ENCODE results near the gene DLG2.
"Not testable (repeated sequence)": the region's sequence is repeated elsewhere in the genome, so short reads cannot be mapped to it uniquely, and the experiment has no call there.

The DLG2 gene

DNA sequence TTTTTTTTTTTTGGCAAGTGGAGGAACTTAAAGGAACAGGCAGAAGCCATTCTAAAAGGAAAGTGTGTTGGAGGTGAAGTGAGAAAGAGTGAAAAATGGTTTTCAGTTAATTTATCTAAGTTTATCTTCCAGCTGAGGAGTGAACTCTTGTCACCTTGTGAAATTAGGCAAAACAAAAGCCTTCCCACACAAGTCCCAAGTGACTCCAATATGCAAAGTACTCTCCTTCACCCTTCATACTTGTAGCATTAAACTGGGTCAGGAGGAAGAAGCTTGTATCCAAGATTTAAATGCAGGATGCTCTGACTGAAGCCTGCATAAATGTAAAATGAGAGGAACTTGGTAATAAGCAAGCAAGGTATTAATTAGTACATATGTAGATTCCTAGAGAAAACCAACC is 796.8 kb downstream of the DLG2 start:
- no peak for DNase-seq (ENCODE audit: low spot score)

DNA sequence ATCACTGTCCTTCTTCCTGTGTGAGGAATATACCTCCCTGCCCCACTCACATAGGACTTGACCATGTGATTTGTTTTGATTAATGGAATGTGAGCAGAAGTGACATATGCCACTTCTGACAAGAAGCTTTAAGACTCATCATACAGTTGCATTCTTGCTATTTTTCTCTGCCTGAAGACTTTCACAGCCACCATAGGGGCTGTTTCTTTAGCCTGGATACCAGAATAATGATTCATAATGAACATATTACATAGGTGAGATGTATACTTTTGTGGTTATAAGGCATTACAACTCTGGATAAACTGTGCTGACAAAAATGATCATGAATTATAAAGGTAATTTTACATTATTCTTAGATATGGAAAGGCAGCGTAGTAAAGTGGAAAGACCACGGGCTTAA is 798.0 kb downstream of the DLG2 start:
- DNase-seq (ENCODE audit: low spot score), result no peak

DNA sequence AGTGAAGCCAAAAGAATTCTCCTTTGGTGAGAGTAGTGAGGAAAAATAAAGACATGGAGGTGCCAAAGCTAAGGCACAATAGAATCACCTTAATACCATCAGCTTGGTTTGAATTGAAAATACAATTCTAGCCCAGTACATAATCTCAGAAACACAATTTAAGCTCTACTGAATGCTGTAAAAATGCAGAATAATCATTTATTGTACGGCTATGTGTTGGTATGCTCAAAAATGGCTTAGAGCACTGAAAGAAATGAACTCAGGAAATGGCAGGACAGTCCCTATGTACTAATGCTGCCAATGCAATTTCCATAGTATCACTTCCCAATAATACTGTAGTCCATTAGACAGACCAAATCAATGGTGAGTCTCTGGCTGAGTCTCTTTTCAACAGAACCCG is 798.5 kb downstream of the DLG2 start:
- no peak for DNase-seq (ENCODE audit: low spot score)

GRCh38 chr11:84825106-84825660 is 802.0 kb downstream of the DLG2 start:
- DNase-seq (ENCODE audit: low spot score), result no peak

DNA sequence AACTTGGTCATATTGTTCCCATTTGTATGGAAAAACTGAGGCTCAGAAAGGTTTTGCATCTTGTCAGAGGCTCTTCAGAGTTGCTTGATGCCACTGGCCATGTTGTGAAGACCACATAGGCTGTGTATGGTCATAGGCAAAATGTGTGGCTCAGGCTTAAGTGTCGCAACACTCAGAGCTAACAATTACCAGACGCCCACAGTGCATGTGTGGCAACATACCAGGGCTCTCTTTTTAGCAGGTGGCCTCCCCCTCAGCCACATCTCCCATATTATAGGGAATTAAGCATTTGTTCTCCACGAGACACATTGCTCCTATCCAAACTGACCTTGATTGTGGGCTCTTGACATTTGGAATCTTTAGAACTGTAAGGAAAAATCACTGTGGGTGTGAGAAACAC is 802.5 kb downstream of the DLG2 start:
- DNase-seq (ENCODE audit: low spot score), result no peak

DNA sequence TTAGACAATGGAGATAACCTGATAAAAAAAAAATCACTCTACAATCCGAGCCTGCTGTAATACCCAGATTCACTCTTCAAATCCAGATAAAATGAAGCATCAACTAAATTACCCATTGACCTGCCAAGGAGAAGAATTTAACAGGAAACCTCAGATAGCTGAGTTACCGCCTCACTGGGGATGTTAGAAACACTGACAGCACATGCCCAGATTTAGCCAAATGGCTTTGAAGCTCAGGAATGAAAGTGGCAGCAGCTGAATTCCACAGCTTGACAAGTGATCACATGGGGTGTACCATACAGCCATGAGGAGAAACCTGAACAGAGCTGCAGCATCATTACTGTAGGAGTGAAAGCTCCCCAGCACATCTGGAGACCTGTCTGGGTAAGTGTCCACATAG is 807.6 kb downstream of the DLG2 start:
- no peak for DNase-seq (ENCODE audit: low spot score)

DNA sequence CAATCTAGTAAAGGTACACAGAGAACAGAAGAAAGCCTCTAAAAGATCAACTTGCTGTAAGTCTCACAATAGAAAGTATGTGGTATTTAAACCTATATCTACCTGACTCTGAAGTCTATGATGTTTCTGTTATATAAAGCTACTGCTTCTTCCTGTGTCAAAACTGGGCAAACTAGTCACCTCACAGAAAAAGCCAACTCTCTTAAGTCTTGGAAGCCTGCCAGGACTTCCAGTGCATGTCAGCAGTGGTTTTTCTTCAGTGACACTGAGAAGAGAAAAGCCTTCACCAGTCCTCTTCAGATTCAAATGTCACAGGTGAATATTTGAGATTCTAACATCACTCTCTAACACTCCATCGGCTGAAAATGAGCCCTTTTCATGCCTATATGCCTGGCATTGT is 808.0 kb downstream of the DLG2 start:
- DNase-seq (ENCODE audit: low spot score), result no peak

DNA sequence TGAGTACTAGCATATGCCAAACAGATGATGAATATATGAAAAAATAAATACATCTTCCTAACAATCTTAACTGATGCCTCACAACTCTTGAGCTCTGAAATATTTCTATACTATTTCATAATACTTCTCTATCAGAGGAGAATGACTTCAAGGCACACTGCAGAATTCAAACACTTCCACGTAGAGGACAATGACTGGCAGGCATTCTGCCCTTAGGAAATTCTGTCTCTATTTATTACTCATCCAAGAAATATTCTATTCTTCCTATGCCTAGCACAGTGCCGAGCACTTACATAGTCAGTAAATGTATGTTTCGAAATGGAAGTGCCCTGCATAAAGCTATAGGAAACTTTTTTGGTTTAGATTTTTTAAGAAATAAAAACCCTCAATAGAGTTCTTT is 809.1 kb downstream of the DLG2 start:
- DNase-seq (ENCODE audit: low spot score), result no peak

DNA sequence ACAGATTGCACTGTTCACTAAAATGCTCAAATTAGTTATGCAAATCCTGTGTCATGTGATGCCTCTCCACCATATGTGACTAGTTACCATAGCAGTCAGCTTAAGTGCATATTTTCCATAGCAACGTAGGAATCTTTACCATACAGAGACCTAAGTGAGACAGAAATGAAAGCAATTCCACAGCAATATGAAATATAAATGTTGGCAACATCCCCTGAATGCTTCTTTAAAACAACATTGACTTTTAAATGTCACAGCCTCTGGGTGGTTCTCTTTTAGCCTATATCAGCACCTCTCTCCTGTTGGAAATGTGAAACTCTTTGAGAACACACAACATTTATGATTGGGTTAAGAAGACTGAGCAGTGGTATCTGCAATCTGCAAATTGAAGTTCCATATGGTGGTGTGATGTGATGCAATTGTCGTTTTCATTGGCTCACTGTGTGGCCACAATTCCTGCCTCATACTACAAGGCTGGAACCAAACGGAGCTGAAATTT is 814.6 kb downstream of the DLG2 start:
- no peak for DNase-seq (ENCODE audit: low spot score)

DNA sequence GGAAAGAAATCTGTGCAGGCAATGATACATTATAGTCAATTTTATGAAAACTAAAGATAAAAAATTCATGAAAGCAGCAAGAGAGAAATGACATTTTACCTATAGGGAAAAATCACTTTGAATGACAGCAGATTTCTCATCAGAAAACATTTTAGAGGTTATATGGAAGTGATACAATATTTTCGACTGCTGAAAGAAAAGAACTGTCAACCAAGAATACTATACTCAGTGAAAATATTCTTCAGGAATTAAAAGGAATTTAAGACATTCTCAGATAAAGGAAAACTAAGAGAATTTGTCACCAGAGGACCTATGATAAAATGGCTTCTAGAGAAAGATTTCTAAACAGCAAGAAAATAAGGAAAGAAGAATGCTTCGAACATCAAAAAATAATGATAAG is 820.8 kb downstream of the DLG2 start:
- DNase-seq (ENCODE audit: low spot score), result no peak

- no peak for DNase-seq (ENCODE audit: low spot score)
These were observed 823.1 kb downstream of the DLG2 start for GRCh38 chr11:84804041-84804440.

GRCh38 chr11:84800755-84801346 is 826.3 kb downstream of the DLG2 start:
- DNase-seq (ENCODE audit: low spot score), result peak; percentile 39

DNA sequence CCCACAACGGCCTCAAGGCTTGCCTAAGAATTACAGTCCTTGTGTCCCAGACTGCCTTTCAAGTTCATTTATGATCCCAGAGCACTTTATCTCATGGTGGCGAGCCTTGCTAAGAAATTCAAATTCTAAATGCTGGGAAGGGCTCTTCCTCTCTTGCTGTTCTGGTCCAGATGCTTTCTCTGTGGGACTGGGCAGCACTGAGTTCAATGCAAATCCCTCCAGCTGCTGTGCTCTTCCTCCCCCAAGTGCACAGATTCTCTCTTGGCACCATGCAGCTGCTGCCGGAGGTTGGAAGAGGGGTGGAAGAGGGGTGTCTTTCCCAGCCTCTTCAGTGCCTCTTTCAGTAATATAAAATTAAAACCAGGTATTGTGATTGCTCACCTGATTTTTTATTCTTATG is 828.0 kb downstream of the DLG2 start:
- DNase-seq (ENCODE audit: low spot score), result no peak

DNA sequence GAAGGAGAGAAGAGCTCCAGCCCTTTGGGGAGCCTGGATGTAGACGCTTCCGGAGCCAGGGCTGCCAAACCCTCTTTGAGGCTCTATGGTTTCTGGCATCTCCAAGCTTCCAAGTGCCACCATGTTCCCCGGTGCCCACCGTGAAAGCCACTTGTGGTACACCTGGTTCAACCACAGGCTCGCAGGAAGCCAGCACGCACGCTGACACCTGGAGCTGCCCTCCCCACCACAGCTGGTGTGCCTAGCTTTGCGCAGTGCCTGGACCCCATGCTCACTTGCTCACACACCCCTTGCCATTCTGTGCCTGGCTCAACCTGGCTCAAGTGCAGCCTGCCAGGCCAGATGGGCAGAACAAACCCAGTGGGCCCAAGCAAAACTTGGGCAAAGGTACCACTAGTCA is 831.4 kb downstream of the DLG2 start:
- no peak for DNase-seq (ENCODE audit: low spot score)

- DNase-seq (ENCODE audit: low spot score), result no peak
These were observed 832.3 kb downstream of the DLG2 start for GRCh38 chr11:84794663-84795443.

- DNase-seq (ENCODE audit: low spot score), result no peak
These were observed 833.8 kb downstream of the DLG2 start for GRCh38 chr11:84793318-84793717.

GRCh38 chr11:84790849-84791427 is 836.2 kb downstream of the DLG2 start:
- DNase-seq (ENCODE audit: low spot score), result no peak

DNA sequence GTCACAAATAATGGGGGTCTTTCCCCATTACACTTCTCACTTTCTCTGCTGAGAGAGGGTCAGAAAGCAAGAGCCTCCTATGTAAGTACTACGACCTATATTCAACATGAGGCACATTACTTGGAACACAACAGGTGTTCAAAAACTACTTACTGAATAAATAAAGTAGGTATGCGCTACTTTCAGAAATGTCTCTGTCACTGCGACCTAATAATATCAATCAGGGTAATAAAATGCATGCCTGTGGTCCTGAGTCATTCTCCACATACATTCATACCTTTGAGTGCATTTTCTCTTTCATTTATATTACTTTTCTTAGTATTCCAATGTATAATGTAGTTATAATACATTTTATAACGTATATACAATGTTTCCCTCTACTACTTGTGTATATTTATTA is 838.9 kb downstream of the DLG2 start:
- DNase-seq (ENCODE audit: low spot score), result no peak

DNA sequence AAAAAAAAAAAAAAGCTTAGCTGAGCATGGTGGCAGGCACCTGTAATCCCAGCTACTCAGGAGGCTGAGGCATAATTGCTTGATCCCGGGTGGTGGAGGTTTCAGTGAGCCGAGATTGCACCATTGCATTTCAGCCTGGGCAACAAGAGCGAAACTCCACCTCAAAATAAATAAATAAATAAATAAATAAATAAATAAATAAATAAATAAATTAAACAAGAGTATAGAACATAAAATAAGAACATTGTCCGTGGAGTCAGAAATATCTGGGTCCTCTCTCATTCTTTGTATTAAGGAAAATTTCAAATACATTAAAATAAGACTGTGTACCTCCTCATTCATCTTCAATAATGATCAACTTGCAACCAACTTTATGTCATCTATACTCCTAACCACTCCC is 843.0 kb downstream of the DLG2 start:
- not testable (repeated sequence) for DNase-seq (ENCODE audit: low spot score)

- no peak for DNase-seq (ENCODE audit: low spot score)
These were observed 846.4 kb downstream of the DLG2 start for GRCh38 chr11:84780689-84781293.

GRCh38 chr11:84775503-84775902 is 851.6 kb downstream of the DLG2 start:
- no peak for DNase-seq (ENCODE audit: low spot score)

DNA sequence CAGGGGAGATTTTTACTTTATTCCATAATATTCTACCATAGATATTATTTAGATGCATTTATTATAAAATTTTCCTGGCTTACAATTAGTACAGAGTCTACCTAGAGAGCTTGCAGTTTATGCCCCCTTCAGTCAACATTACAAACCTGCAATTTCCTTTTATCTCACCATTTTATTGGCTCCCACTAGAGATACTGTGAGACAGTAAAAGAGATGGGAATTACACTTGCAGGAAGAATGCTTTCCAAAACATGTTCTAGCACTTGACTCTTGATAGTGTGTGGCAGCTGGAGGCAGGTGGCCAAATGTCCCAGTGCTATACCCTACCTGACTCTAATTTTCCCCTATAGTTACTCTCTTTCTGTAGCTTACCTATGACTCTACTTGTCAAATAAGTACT is 863.2 kb downstream of the DLG2 start:
- no peak for DNase-seq (ENCODE audit: low spot score)

DNA sequence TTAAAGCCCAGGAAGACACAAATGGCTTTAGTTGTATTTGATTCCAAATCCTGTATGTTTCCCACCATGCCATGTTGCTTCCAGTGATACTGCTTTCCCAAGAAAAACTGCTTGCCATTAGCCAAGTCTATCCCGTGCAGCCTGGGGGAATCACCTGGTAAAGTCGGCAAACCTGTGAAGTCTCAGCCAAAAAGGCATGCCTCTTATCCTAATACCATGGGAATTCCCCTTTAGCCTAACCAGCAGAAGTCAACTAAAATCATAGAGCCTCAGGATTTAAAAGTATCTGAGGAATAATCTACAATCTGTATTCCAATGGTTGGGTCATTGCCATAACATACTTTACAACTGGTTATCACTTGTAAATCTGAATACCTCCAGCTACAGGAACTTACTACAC is 869.4 kb downstream of the DLG2 start:
- DNase-seq (ENCODE audit: low spot score), result no peak

Data from D341Med (cell line).